H9 (cell line): ENCODE results near the gene FAM170B. TPM values are rescaled to one million over a fixed set of nuclear protein-coding genes. Genes with fewer than 3 reads are reported as not detected.

Experiments
- DNase-seq: peaks from one replicate; pipeline ENCODE4 v3.0.0-alpha.2; 2017
- H2AFZ ChIP-seq: one replicate; pipeline ENCODE4 v1.6.1; 2013; ENCODE audit warnings: mild to moderate bottlenecking, low read length, control low read depth, moderate library complexity
- H2AK5ac ChIP-seq: 2 replicates; pipeline ENCODE4 v1.6.1; 2013; ENCODE audit warnings: low read length, control low read depth, mixed read lengths; ENCODE audit not compliant: insufficient read length
- H2BK120ac ChIP-seq: one replicate; pipeline ENCODE4 v1.6.1; 2013; ENCODE audit warnings: low read depth, mild to moderate bottlenecking, low read length, control low read depth, inconsistent platforms; ENCODE audit not compliant: poor library complexity, severe bottlenecking
- H2BK12ac ChIP-seq: 2 replicates; pipeline ENCODE4 v1.6.1; 2013; ENCODE audit warnings: low read length, control low read depth, mixed read lengths, low read depth; ENCODE audit not compliant: insufficient read length
- H2BK15ac ChIP-seq: 2 replicates; pipeline ENCODE4 v1.6.1; 2013; ENCODE audit warnings: low read depth, low read length, control low read depth
- H2BK20ac ChIP-seq: one replicate; pipeline ENCODE4 v1.6.1; 2013; ENCODE audit warnings: low read depth, mild to moderate bottlenecking, low read length, control low read depth, inconsistent platforms; ENCODE audit not compliant: poor library complexity, severe bottlenecking
- H2BK5ac ChIP-seq: 2 replicates; pipeline ENCODE4 v1.6.1; 2013; ENCODE audit warnings: low read length, control low read depth, mixed read lengths; ENCODE audit not compliant: insufficient read length
- H3K14ac ChIP-seq: 2 replicates; pipeline ENCODE4 v1.6.1; 2013; ENCODE audit warnings: low read length, control low read depth; ENCODE audit not compliant: insufficient read depth
- H3K18ac ChIP-seq: 2 replicates; pipeline ENCODE4 v1.6.1; 2013; ENCODE audit warnings: low read depth, mild to moderate bottlenecking, mixed read lengths, low read length, control low read depth; ENCODE audit not compliant: insufficient read length
- H3K23ac ChIP-seq: 2 replicates; pipeline ENCODE4 v1.6.1; 2013; ENCODE audit warnings: low read length, control low read depth, mixed read lengths, low read depth; ENCODE audit not compliant: insufficient read length
- H3K23me2 ChIP-seq: 2 replicates; pipeline ENCODE4 v1.6.1; 2013; ENCODE audit warnings: low read depth, mild to moderate bottlenecking, mixed read lengths, low read length, control low read depth; ENCODE audit not compliant: insufficient read length, poor library complexity, severe bottlenecking
- H3K27ac ChIP-seq: 2 replicates; pipeline ENCODE4 v1.5.1; 2013; ENCODE audit warnings: low read length, control low read depth, mixed read lengths, low read depth; ENCODE audit not compliant: insufficient read length
- H3K27me3 ChIP-seq: 2 replicates; pipeline ENCODE4 v1.6.1; 2013; ENCODE audit warnings: low read length, control low read depth, inconsistent platforms; ENCODE audit not compliant: insufficient read depth
- H3K4ac ChIP-seq: 2 replicates; pipeline ENCODE4 v1.6.1; 2013; ENCODE audit warnings: low read depth, mild to moderate bottlenecking, control low read depth, inconsistent platforms, low read length, moderate library complexity
- H3K4me1 ChIP-seq: 2 replicates; pipeline ENCODE4 v1.6.1; 2013; ENCODE audit warnings: low read length, control low read depth, inconsistent platforms; ENCODE audit not compliant: insufficient read depth
- H3K4me2 ChIP-seq: 2 replicates; pipeline ENCODE4 v1.6.1; 2013; ENCODE audit warnings: low read length, control low read depth, mixed read lengths; ENCODE audit not compliant: insufficient read length, insufficient read depth
- H3K56ac ChIP-seq: 2 replicates; pipeline ENCODE4 v1.6.1; 2013; ENCODE audit warnings: low read depth, mild to moderate bottlenecking, mixed read lengths, low read length, control low read depth; ENCODE audit not compliant: insufficient read length
- H3K79me1 ChIP-seq: 2 replicates; pipeline ENCODE4 v1.6.1; 2013; ENCODE audit warnings: low read depth, mild to moderate bottlenecking, moderate library complexity, low read length, control low read depth, inconsistent platforms; ENCODE audit not compliant: insufficient read depth, poor library complexity, severe bottlenecking
- H3K79me2 ChIP-seq: 2 replicates; pipeline ENCODE4 v1.6.1; 2013; ENCODE audit warnings: low read length, control low read depth, inconsistent platforms; ENCODE audit not compliant: insufficient read depth
- H3K9ac ChIP-seq: 2 replicates; pipeline ENCODE4 v1.6.1; 2013; ENCODE audit warnings: low read length, control low read depth, mixed read lengths; ENCODE audit not compliant: insufficient read length; ENCODE audit errors: extremely low read depth
- H3K9me3 ChIP-seq: one replicate; pipeline ENCODE4 v1.6.1; 2013; ENCODE audit warnings: low read depth, low read length, inconsistent platforms; ENCODE audit not compliant: control insufficient read depth
- H3T11ph ChIP-seq: one replicate; pipeline ENCODE4 v1.6.1; 2013; ENCODE audit warnings: mild to moderate bottlenecking, low read length, control low read depth, inconsistent platforms
- H4K20me1 ChIP-seq: one replicate; pipeline ENCODE4 v1.6.1; 2013; ENCODE audit not compliant: control insufficient read depth, insufficient read length, insufficient read depth
- H4K5ac ChIP-seq: 2 replicates; pipeline ENCODE4 v1.6.1; 2013; ENCODE audit warnings: low read depth, mild to moderate bottlenecking, mixed read lengths, low read length, control low read depth; ENCODE audit not compliant: insufficient read length
- H4K8ac ChIP-seq: replicated peaks from 2 replicates; pipeline ENCODE4 v1.6.1; 2013; ENCODE audit warnings: low read length, control low read depth, mixed read lengths, low read depth; ENCODE audit not compliant: insufficient read length
- H4K91ac ChIP-seq: 2 replicates; pipeline ENCODE4 v1.6.1; 2013; ENCODE audit warnings: low read depth, mild to moderate bottlenecking, moderate library complexity, mixed read lengths, low read length, control low read depth; ENCODE audit not compliant: insufficient read length
- H3K27ac Mint-ChIP-seq, 3 experiments: 2 replicates in 2 of 3; 3 replicates in 1 of 3; pipeline ENCODE4 v1.8.0; 2020 to 2021; ENCODE audit warnings: mixed read lengths in 3 of 3, mild to moderate bottlenecking in 1 of 3, moderate library complexity in 1 of 3
- H3K27me3 Mint-ChIP-seq: 2 replicates; pipeline ENCODE4 v1.8.0; 2021; ENCODE audit warnings: low read depth, mild to moderate bottlenecking, moderate library complexity, mixed read lengths
- H3K36me3 Mint-ChIP-seq, 3 experiments: 2 replicates in 2 of 3; 3 replicates in 1 of 3; pipeline ENCODE4 v1.8.0; 2020 to 2021; ENCODE audit warnings: low read depth in 3 of 3, mixed read lengths in 3 of 3; ENCODE audit not compliant: insufficient read depth in 1 of 3
- H3K4me1 Mint-ChIP-seq, 2 experiments: 2 replicates each; pipeline ENCODE4 v1.8.0; 2020; ENCODE audit warnings: mixed read lengths in 2 of 2
- H3K4me3 Mint-ChIP-seq, 2 experiments: 2 replicates in 1 of 2; 3 replicates in 1 of 2; pipeline ENCODE4 v1.8.0; 2020 to 2021; ENCODE audit warnings: mild to moderate bottlenecking in 2 of 2, mixed read lengths in 2 of 2, moderate library complexity in 1 of 2
- H3K9me3 Mint-ChIP-seq, 2 experiments: 2 replicates in 1 of 2; 3 replicates in 1 of 2; pipeline ENCODE4 v1.8.0; 2020; ENCODE audit warnings: mild to moderate bottlenecking in 2 of 2, mixed read lengths in 2 of 2, moderate library complexity in 1 of 2
- CTCF ChIP-seq: fragments of 200-600 bp; sonication (generic); conservative IDR thresholded peaks from 3 replicates; pipeline ENCODE4 v1.8.0; 2021; ENCODE audit warnings: antibody characterized with exemption, mild to moderate bottlenecking
- WGBS: extraction: QIAGEN DNeasy Blood & Tissue Kit; methylation state at CpG from one replicate; pipeline ENCODE4 v1.1.7; 2013; ENCODE audit warnings: missing lambda C conversion rate, low lambda C conversion rate, mixed read lengths; ENCODE audit not compliant: insufficient read length; ENCODE audit errors: extremely low coverage; 5-methylcytosine and 5-hydroxymethylcytosine counted together
- total RNA-seq: library from RNA; stranded (reverse); gene quantifications from 2 replicates; pipeline ENCODE4 v1.2.1, GENCODE V29; 2021

The FAM170B gene
- total RNA-seq, 1 experiment from 2014 or later: not detected

GRCh38 chr10:49089152-49089551 is 44.7 kb downstream of the FAM170B start:
- H3K27ac Mint-ChIP-seq: no peak overlapping the region
- Histone ChIP-seq H2BK5ac (no peak overlapping the region), H3K79me2 (no peaks in the 10 kb centered on the region), H2AFZ (no peak overlapping the region), H2BK120ac (no peak overlapping the region), H4K5ac (no peak overlapping the region), H4K91ac (no peak overlapping the region), H4K8ac (no peak overlapping the region), H3K79me1 (no peaks in the 10 kb centered on the region), H3K23me2 (no peaks in the 10 kb centered on the region), H3T11ph (no peak overlapping the region), H2BK15ac (no peak overlapping the region), H2BK12ac (no peak overlapping the region), H3K9ac (no peak overlapping the region), H3K14ac (no peak overlapping the region), H3K23ac (no peak overlapping the region), H3K27ac (no peak overlapping the region), H3K4me2 (no peak overlapping the region), H2BK20ac (no peak overlapping the region), H3K27me3 (no peaks in the 10 kb centered on the region), H3K18ac (no peak overlapping the region), H2AK5ac (no peak overlapping the region), H3K9me3 (no peaks in the 10 kb centered on the region), H3K4me1 (no peaks in the 10 kb centered on the region; the same call in 1 of the 2 replicates), H3K4ac (no peak overlapping the region), H3K56ac (no peak overlapping the region), H4K20me1 (no peaks in the 10 kb centered on the region)
- H3K4me3 Mint-ChIP-seq: no peak overlapping the region
- H3K9me3 Mint-ChIP-seq: peaks cover 15 to 22% of the 10 kb centered on the region in 2 experiments
- peaks cover 4 to 15% (median 4%) of the 10 kb centered on the region in 3 experiments; a peak in 6 of 7 replicates for H3K36me3 Mint-ChIP-seq
- H3K4me1 Mint-ChIP-seq: peaks cover 8% of the 10 kb centered on the region in 2 experiments
- H3K27me3 Mint-ChIP-seq: peaks cover 53% of the 10 kb centered on the region
- DNase-seq: no peak
- no CpG with 5 or more reads among the region's 2 CpGs for WGBS
- TF ChIP-seq CTCF: no peak
